CD4-positive, alpha-beta memory T cell (primary cell): Measurements from ENCODE around the gene TMEM59. TPM values are rescaled to one million over a fixed set of nuclear protein-coding genes. Genes with fewer than 3 reads are reported as not detected.
"Not testable (repeated sequence)": the region's sequence is repeated elsewhere in the genome, so short reads cannot be mapped to it uniquely, and the experiment has no call there.

Experiments used
- CTCF ChIA-PET: fragments of 350-600 bp; sonication (Branson Sonifier 250); formaldehyde crosslinking; loops from one replicate; lab custom pipeline; 2021; ENCODE audit warnings: inconsistent platforms; ENCODE audit not compliant: partially characterized antibody; lab: Charles Lee
- POLR2A ChIA-PET: fragments of 350-600 bp; sonication (Branson Sonifier 250); formaldehyde crosslinking; loops from one replicate; lab custom pipeline; 2021; ENCODE audit not compliant: partially characterized antibody; lab: Charles Lee
- DNase-seq, 5 donors: peaks; one replicate each; pipeline versions ENCODE4 v3.0.0 to v3.0.0-alpha.2; 2020 to 2022; ENCODE audit warnings: mixed read lengths in 1 of 5
- H3K27ac ChIP-seq: one replicate; pipeline ENCODE4 v1.7.0; 2013; ENCODE audit warnings: low read depth, low read length
- H3K27me3 ChIP-seq: 2 replicates; pipeline ENCODE4 v1.7.0; 2013; ENCODE audit warnings: mild to moderate bottlenecking, low read length, moderate library complexity; ENCODE audit not compliant: insufficient read depth
- H3K36me3 ChIP-seq: 2 replicates; pipeline ENCODE4 v1.7.0; 2013; ENCODE audit warnings: mild to moderate bottlenecking, low read length, moderate library complexity; ENCODE audit not compliant: insufficient read depth
- H3K4me1 ChIP-seq: 2 replicates; pipeline ENCODE4 v1.7.0; 2013; ENCODE audit warnings: mild to moderate bottlenecking, low read length, moderate library complexity; ENCODE audit not compliant: insufficient read depth
- H3K4me3 ChIP-seq, 2 donors: one replicate each; pipeline ENCODE4 v1.7.0; 2013; ENCODE audit warnings: low read length in 2 of 2, mild to moderate bottlenecking in 1 of 2
- H3K9me3 ChIP-seq, 2 donors: one replicate each; pipeline ENCODE4 v1.7.0; 2013; ENCODE audit warnings: low read length in 2 of 2, control low read depth in 1 of 2; ENCODE audit not compliant: control insufficient read depth in 1 of 2
- H3K27ac Mint-ChIP-seq, 7 donors: one replicate each; pipeline ENCODE4 v1.8.0; 2020 to 2021; ENCODE audit warnings: mixed read lengths in 7 of 7, mild to moderate bottlenecking in 6 of 7, inconsistent platforms in 3 of 7, moderate library complexity in 3 of 7
- H3K27me3 Mint-ChIP-seq, 2 donors: one replicate each; pipeline ENCODE4 v1.8.0; 2020 to 2021; ENCODE audit warnings: mixed read lengths in 2 of 2
- H3K36me3 Mint-ChIP-seq, 2 donors: one replicate each; pipeline ENCODE4 v1.8.0; 2020 to 2021; ENCODE audit warnings: mixed read lengths in 2 of 2, inconsistent platforms in 1 of 2, mild to moderate bottlenecking in 1 of 2
- H3K4me1 Mint-ChIP-seq, 4 donors: one replicate each; pipeline ENCODE4 v1.8.0; 2020 to 2021; ENCODE audit warnings: mixed read lengths in 4 of 4, mild to moderate bottlenecking in 1 of 4
- H3K4me3 Mint-ChIP-seq, 8 donors: one replicate each; pipeline ENCODE4 v1.8.0; 2020 to 2021; ENCODE audit warnings: mixed read lengths in 8 of 8, mild to moderate bottlenecking in 7 of 8, moderate library complexity in 6 of 8, inconsistent platforms in 3 of 8
- H3K9me3 Mint-ChIP-seq, 8 donors: one replicate each; pipeline ENCODE4 v1.8.0; 2020 to 2021; ENCODE audit warnings: mixed read lengths in 8 of 8, mild to moderate bottlenecking in 5 of 8, inconsistent platforms in 3 of 8, moderate library complexity in 1 of 8
- intact Hi-C: fragments of 100-400 bp; cut with micrococcal nuclease; formaldehyde crosslinking; loops from one replicate; pipeline ENCODE4 v1.15.1; 2023
- polyA plus RNA-seq, 2 donors: library from polyadenylated mRNA; unstranded; fragments of 300-500 nt; fragmentation: Illumina TruSeq; gene quantifications; one replicate each; pipeline ENCODE4 v1.2.3, GENCODE V29; 2021
- total RNA-seq, 2 experiments: library from RNA; stranded (reverse); gene quantifications; one replicate each; pipeline ENCODE4 v1.2.3, GENCODE V29; 2021

TMEM59 gene
- total and polyA plus RNA-seq, 4 experiments from 2014 or later: 212 to 1,059 (median 378) TPM

DNA sequence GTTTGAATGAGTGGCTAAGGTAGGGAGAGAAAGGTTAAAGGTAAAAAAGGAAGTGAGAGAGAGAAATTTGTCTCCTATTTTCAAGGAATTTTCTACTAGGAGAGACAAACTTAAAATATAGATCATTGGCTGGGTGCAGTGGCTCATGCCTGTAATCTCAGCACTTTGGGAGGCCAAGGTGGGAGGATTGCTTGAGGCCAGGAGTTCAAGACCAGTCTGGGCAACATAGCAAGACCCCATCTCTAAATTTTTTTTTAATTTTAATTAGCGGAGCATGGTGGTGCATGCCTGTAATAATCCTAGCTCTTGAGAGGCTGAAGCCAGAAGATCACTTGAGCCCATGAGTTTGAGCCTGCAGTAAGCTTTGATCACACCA, 41.7 kb upstream of the TMEM59 start:
- H3K27me3 ChIP-seq, H3K4me1 ChIP-seq, H3K27ac ChIP-seq, intact Hi-C loops, DNase-seq, H3K27me3 Mint-ChIP-seq, H3K4me3 Mint-ChIP-seq, H3K36me3 ChIP-seq, H3K4me3 ChIP-seq, POLR2A ChIA-PET, H3K4me1 Mint-ChIP-seq, H3K9me3 Mint-ChIP-seq, H3K9me3 ChIP-seq: not testable (repeated sequence)
- H3K36me3 Mint-ChIP-seq: peaks cover 41 to 42% of the 10 kb centered on the region in 2 donors
- CTCF ChIA-PET: interaction anchor here (0.6 to 1.2 kb wide), 2 partner anchors 10 to 14 kb away, joined by 3 read pairs; no protein-coding TSS in a partner anchor
- peak overlapping the region in 1 of 7 donors; percentile 44 for H3K27ac Mint-ChIP-seq

GRCh38 chr1:54094001-54094729, 41.2 kb upstream of the TMEM59 start:
- POLR2A ChIA-PET: no interaction called here
- no peaks in the 10 kb centered on the region for H3K9me3 ChIP-seq
- peaks cover 5% of the 10 kb centered on the region for H3K36me3 ChIP-seq
- H3K4me1 ChIP-seq: no peaks in the 10 kb centered on the region
- Mint-ChIP-seq H3K36me3 (peaks cover 41 to 42% of the 10 kb centered on the region in 2 donors), H3K27me3 (no peaks in the 10 kb centered on the region), H3K27ac (peak overlapping the region in 1 of 7 donors; percentile 44), H3K4me3 (no peak overlapping the region), H3K4me1 (peaks cover 0 to 4% (median under 1%) of the 10 kb centered on the region in 4 donors), H3K9me3 (no peaks in the 10 kb centered on the region)
- CTCF ChIA-PET: interaction anchor here (0.6 to 1.2 kb wide), 2 partner anchors 11 to 13 kb away, joined by 3 read pairs; no protein-coding TSS in a partner anchor
- DNase-seq: no peak
- no peak overlapping the region for H3K27ac ChIP-seq
- H3K4me3 ChIP-seq: no peak overlapping the region
- intact Hi-C loops: no loop called here
- H3K27me3 ChIP-seq: no peaks in the 10 kb centered on the region

DNA sequence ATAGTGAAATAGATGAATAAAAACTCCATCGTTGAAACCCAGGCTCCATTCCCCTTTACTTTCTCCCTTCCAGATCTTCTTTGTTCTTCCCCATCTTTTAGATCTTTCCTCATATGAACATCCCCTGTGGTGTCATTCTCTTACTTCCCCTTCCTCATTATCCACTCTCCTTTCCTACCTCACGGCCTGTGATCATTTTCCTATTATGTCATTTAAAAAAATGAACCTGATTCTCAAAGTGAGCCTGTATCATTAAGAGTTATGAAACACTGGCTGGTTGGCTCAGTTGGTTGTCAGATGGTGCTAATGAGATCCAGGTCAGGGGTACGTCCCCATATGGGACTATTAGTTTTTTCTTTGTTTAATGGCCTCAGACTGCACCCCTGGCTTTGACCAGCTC, 38.7 kb upstream of the TMEM59 start:
- no peak for DNase-seq
- H3K9me3 Mint-ChIP-seq: no peaks in the 10 kb centered on the region
- peaks cover 0 to 2% (median under 1%) of the 10 kb centered on the region in 4 donors for H3K4me1 Mint-ChIP-seq
- no peaks in the 10 kb centered on the region for H3K27me3 ChIP-seq
- H3K4me1 ChIP-seq: no peaks in the 10 kb centered on the region
- CTCF ChIA-PET: interaction anchor here (1.4 kb wide), 1 partner anchor 10 kb away, joined by 3 read pairs; no protein-coding TSS in a partner anchor
- no peak overlapping the region for H3K27ac ChIP-seq
- no peak overlapping the region for H3K4me3 Mint-ChIP-seq
- peaks cover 3% of the 10 kb centered on the region for H3K36me3 ChIP-seq
- intact Hi-C loops: no loop called here
- no peaks in the 10 kb centered on the region for H3K9me3 ChIP-seq
- no peak overlapping the region for H3K27ac Mint-ChIP-seq
- H3K36me3 Mint-ChIP-seq: peaks cover 25 to 28% of the 10 kb centered on the region in 2 donors
- no peak overlapping the region for H3K4me3 ChIP-seq
- H3K27me3 Mint-ChIP-seq: no peaks in the 10 kb centered on the region
- POLR2A ChIA-PET: no interaction called here

- no peak for DNase-seq
- no peaks in the 10 kb centered on the region for H3K9me3 ChIP-seq
- H3K27ac ChIP-seq: no peak overlapping the region
- ChIA-PET CTCF (no interaction called here), POLR2A (interaction anchor here (0.5 kb wide), 1 partner anchor 110 kb away, joined by 3 read pairs; no protein-coding TSS in a partner anchor)
- no peaks in the 10 kb centered on the region for H3K4me1 ChIP-seq
- intact Hi-C loops: no loop called here
- H3K27me3 ChIP-seq: no peaks in the 10 kb centered on the region
- H3K36me3 ChIP-seq: no peaks in the 10 kb centered on the region
- Mint-ChIP-seq H3K27ac (no peak overlapping the region), H3K4me1 (peaks cover 0 to 1% (median 0%) of the 10 kb centered on the region in 4 donors), H3K36me3 (peaks cover 22 to 23% of the 10 kb centered on the region in 2 donors), H3K27me3 (no peaks in the 10 kb centered on the region), H3K4me3 (no peak overlapping the region), H3K9me3 (no peaks in the 10 kb centered on the region)
- no peak overlapping the region for H3K4me3 ChIP-seq
Observed at GRCh38 chr1:54088385-54088784, 35.4 kb upstream of the TMEM59 start.

GRCh38 chr1:54086754-54087153, 33.8 kb upstream of the TMEM59 start:
- no peak overlapping the region for H3K4me3 Mint-ChIP-seq
- CTCF ChIA-PET: no interaction called here
- peaks cover 0 to 1% (median under 1%) of the 10 kb centered on the region in 4 donors for H3K4me1 Mint-ChIP-seq
- H3K27me3 Mint-ChIP-seq: no peaks in the 10 kb centered on the region
- Histone ChIP-seq H3K4me1 (no peaks in the 10 kb centered on the region), H3K36me3 (no peaks in the 10 kb centered on the region), H3K27ac (no peak overlapping the region), H3K9me3 (no peaks in the 10 kb centered on the region), H3K27me3 (no peaks in the 10 kb centered on the region), H3K4me3 (no peak overlapping the region)
- H3K36me3 Mint-ChIP-seq: peaks cover 14 to 16% of the 10 kb centered on the region in 2 donors
- no peaks in the 10 kb centered on the region for H3K9me3 Mint-ChIP-seq
- POLR2A ChIA-PET: no interaction called here
- DNase-seq: no peak
- H3K27ac Mint-ChIP-seq: peak overlapping the region in 1 of 7 donors; percentile 72
- intact Hi-C loops: no loop called here

DNA sequence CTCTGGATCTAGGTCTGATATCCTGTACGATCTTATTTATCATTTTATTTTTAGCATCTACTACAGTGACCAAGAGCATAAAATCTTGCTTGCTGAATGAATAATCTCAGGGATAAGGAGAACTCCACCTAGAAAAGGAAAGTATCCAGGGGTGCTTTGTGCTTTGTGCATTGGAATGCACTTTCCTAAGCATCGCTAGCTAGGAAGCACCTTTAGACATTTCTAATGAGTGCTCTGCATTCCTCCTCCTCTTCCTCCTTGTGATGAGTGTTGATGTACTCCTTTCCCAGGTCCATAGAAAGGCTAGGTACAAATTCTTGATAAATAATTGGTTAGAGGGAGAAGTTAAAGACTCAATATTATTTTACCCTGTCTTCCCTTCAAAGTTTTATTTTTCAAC, 31.8 kb upstream of the TMEM59 start:
- no peak overlapping the region for H3K27ac ChIP-seq
- peaks cover 2 to 5% (median 3%) of the 10 kb centered on the region in 4 donors for H3K4me1 Mint-ChIP-seq
- no peak overlapping the region for H3K4me3 Mint-ChIP-seq
- H3K9me3 Mint-ChIP-seq: no peaks in the 10 kb centered on the region
- no peaks in the 10 kb centered on the region for H3K27me3 ChIP-seq
- H3K9me3 ChIP-seq: no peaks in the 10 kb centered on the region
- DNase-seq: no peak
- CTCF ChIA-PET: interaction anchor here (1.4 kb wide), 1 partner anchor 13 kb away, joined by 3 read pairs; no protein-coding TSS in a partner anchor
- intact Hi-C loops: no loop called here
- POLR2A ChIA-PET: no interaction called here
- no peaks in the 10 kb centered on the region for H3K36me3 ChIP-seq
- no peaks in the 10 kb centered on the region for H3K4me1 ChIP-seq
- H3K27ac Mint-ChIP-seq: no peak overlapping the region
- H3K27me3 Mint-ChIP-seq: no peaks in the 10 kb centered on the region
- H3K4me3 ChIP-seq: no peak overlapping the region
- H3K36me3 Mint-ChIP-seq: peaks cover 12 to 13% of the 10 kb centered on the region in 2 donors

- H3K4me3 Mint-ChIP-seq: no peak overlapping the region
- H3K36me3 Mint-ChIP-seq: peaks cover 4 to 7% of the 10 kb centered on the region in 2 donors
- no peaks in the 10 kb centered on the region for H3K36me3 ChIP-seq
- H3K9me3 ChIP-seq: no peaks in the 10 kb centered on the region
- no peaks in the 10 kb centered on the region for H3K27me3 ChIP-seq
- H3K9me3 Mint-ChIP-seq: no peaks in the 10 kb centered on the region
- peaks cover 2 to 7% (median 4%) of the 10 kb centered on the region in 4 donors for H3K4me1 Mint-ChIP-seq
- no peak overlapping the region for H3K4me3 ChIP-seq
- H3K4me1 ChIP-seq: no peaks in the 10 kb centered on the region
- intact Hi-C loops: no loop called here
- ChIA-PET CTCF (interaction anchor here (0.6 to 2.3 kb wide), 11 partner anchors 8 to 719 kb away, joined by 3 to 7 read pairs (median 3); partner anchors contain the start of genes CYB5RL, MRPL37 and TTC22), POLR2A (no interaction called here)
- peak overlapping the region in 2 of 7 donors; percentile 26 to 77 for H3K27ac Mint-ChIP-seq
- DNase-seq: peak; percentile 26 to 49 (median 45)
- H3K27me3 Mint-ChIP-seq: no peaks in the 10 kb centered on the region
- H3K27ac ChIP-seq: no peak overlapping the region
Observed at GRCh38 chr1:54081306-54082270, 28.6 kb upstream of the TMEM59 start.
